Mesenchymal stem cell (in vitro differentiated cells and primary cell): Measurements from ENCODE around the gene SCYL2.
"Not testable (repeated sequence)": the region's sequence is repeated elsewhere in the genome, so short reads cannot be mapped to it uniquely, and the experiment has no call there.

Experiments
- DNase-seq: peaks from one replicate; pipeline ENCODE4 v3.0.0-alpha.2; 2013
- H2AFZ ChIP-seq: one replicate; pipeline ENCODE4 v1.6.1; 2013; ENCODE audit warnings: low read depth, mild to moderate bottlenecking, control low read depth, inconsistent platforms, low read length, moderate library complexity
- H2AK5ac ChIP-seq: 2 replicates; pipeline ENCODE4 v1.6.1; 2013; ENCODE audit warnings: low read length, moderate library complexity, mild to moderate bottlenecking, inconsistent platforms; ENCODE audit not compliant: severe bottlenecking
- H2BK120ac ChIP-seq: one replicate; pipeline ENCODE4 v1.6.1; 2013; ENCODE audit warnings: low read depth, mild to moderate bottlenecking, inconsistent platforms, low read length, moderate library complexity
- H2BK12ac ChIP-seq, 2 experiments: one replicate each; pipeline ENCODE4 v1.6.1; 2013; ENCODE audit warnings: inconsistent platforms in 2 of 2, low read length in 2 of 2, mild to moderate bottlenecking in 2 of 2, moderate library complexity in 2 of 2, control low read depth in 1 of 2
- H2BK15ac ChIP-seq: one replicate; pipeline ENCODE4 v1.6.1; 2013; ENCODE audit warnings: mild to moderate bottlenecking, low read depth, inconsistent platforms; ENCODE audit not compliant: poor library complexity, severe bottlenecking
- H2BK5ac ChIP-seq: 2 replicates; pipeline ENCODE4 v1.6.1; 2013; ENCODE audit warnings: low read depth, mild to moderate bottlenecking, low read length, control low read depth, inconsistent platforms; ENCODE audit not compliant: poor library complexity, severe bottlenecking
- H3K14ac ChIP-seq, 2 experiments: one replicate each; pipeline ENCODE4 v1.6.1; 2013; ENCODE audit warnings: inconsistent platforms in 2 of 2, low read length in 2 of 2, control low read depth in 1 of 2, mild to moderate bottlenecking in 1 of 2, moderate library complexity in 1 of 2
- H3K18ac ChIP-seq, 2 experiments: one replicate each; pipeline ENCODE4 v1.6.1; 2013; ENCODE audit warnings: inconsistent platforms in 2 of 2, low read length in 2 of 2, control low read depth in 1 of 2, low read depth in 1 of 2, mild to moderate bottlenecking in 1 of 2
- H3K23ac ChIP-seq, 2 experiments: one replicate each; pipeline ENCODE4 v1.6.1; 2013; ENCODE audit warnings: inconsistent platforms in 2 of 2, low read length in 2 of 2, mild to moderate bottlenecking in 2 of 2, moderate library complexity in 2 of 2, control low read depth in 1 of 2
- H3K27ac ChIP-seq: 2 replicates; pipeline ENCODE4 v1.5.1; 2013; ENCODE audit warnings: mild to moderate bottlenecking, moderate library complexity, low read length, control low read depth, inconsistent platforms; ENCODE audit not compliant: poor library complexity, severe bottlenecking
- H3K27me3 ChIP-seq, 2 experiments: 2 replicates each; pipeline versions ENCODE4 v1.6.1 to v1.7.0; 2013; ENCODE audit warnings: low read length in 2 of 2, mild to moderate bottlenecking in 2 of 2, moderate library complexity in 2 of 2, control low read depth in 1 of 2, inconsistent platforms in 1 of 2; ENCODE audit not compliant: control insufficient read depth in 1 of 2, insufficient read depth in 1 of 2
- H3K36me3 ChIP-seq, 2 experiments: 2 replicates each; pipeline versions ENCODE4 v1.6.1 to v1.7.0; 2013; ENCODE audit warnings: low read length in 2 of 2, control low read depth in 1 of 2, inconsistent platforms in 1 of 2, low read depth in 1 of 2, mild to moderate bottlenecking in 1 of 2; ENCODE audit not compliant: insufficient read depth in 2 of 2, control insufficient read depth in 1 of 2
- H3K4ac ChIP-seq, 2 experiments: one replicate each; pipeline ENCODE4 v1.6.1; 2013; ENCODE audit warnings: inconsistent platforms in 2 of 2, low read length in 2 of 2, mild to moderate bottlenecking in 2 of 2, moderate library complexity in 2 of 2, control low read depth in 1 of 2, low read depth in 1 of 2
- H3K4me1 ChIP-seq: 2 replicates; pipeline ENCODE4 v1.6.1; 2013; ENCODE audit warnings: low read depth, low read length, control low read depth; ENCODE audit not compliant: control insufficient read depth, insufficient read depth
- H3K4me2 ChIP-seq: 2 replicates; pipeline ENCODE4 v1.6.1; 2013; ENCODE audit warnings: low read length, mild to moderate bottlenecking, inconsistent platforms; ENCODE audit not compliant: poor library complexity, severe bottlenecking
- H3K4me3 ChIP-seq, 2 experiments: 2 replicates each; pipeline versions ENCODE4 v1.5.1 to v1.7.0; 2013; ENCODE audit warnings: low read length in 2 of 2, mild to moderate bottlenecking in 2 of 2, control low read depth in 1 of 2, low read depth in 1 of 2; ENCODE audit not compliant: insufficient read depth in 1 of 2
- H3K79me1 ChIP-seq: replicated peaks from 2 replicates; pipeline ENCODE4 v1.6.1; 2013; ENCODE audit warnings: mild to moderate bottlenecking, control low read depth, low read length, inconsistent platforms; ENCODE audit not compliant: poor library complexity, severe bottlenecking
- H3K9ac ChIP-seq: 2 replicates; pipeline ENCODE4 v1.7.0; 2013; ENCODE audit warnings: mild to moderate bottlenecking, low read length, moderate library complexity
- H3K9me3 ChIP-seq: 2 replicates; pipeline ENCODE4 v1.7.0; 2013; ENCODE audit warnings: mild to moderate bottlenecking, low read length; ENCODE audit not compliant: control insufficient read depth
- H4K8ac ChIP-seq: one replicate; pipeline ENCODE4 v1.6.1; 2013; ENCODE audit warnings: inconsistent platforms, mild to moderate bottlenecking, low read length, moderate library complexity
- H4K91ac ChIP-seq: one replicate; pipeline ENCODE4 v1.6.1; 2013; ENCODE audit warnings: mild to moderate bottlenecking, low read length, inconsistent platforms
- WGBS: methylation state at CpG from one replicate; pipeline ENCODE4 v1.1.7; 2013; ENCODE audit warnings: mixed read lengths; 5-methylcytosine and 5-hydroxymethylcytosine counted together

SCYL2 gene

GRCh38 chr12:100344351-100344750 is 77.4 kb downstream of the SCYL2 start:
- H3K4me2 ChIP-seq, DNase-seq: not testable (repeated sequence)

DNA sequence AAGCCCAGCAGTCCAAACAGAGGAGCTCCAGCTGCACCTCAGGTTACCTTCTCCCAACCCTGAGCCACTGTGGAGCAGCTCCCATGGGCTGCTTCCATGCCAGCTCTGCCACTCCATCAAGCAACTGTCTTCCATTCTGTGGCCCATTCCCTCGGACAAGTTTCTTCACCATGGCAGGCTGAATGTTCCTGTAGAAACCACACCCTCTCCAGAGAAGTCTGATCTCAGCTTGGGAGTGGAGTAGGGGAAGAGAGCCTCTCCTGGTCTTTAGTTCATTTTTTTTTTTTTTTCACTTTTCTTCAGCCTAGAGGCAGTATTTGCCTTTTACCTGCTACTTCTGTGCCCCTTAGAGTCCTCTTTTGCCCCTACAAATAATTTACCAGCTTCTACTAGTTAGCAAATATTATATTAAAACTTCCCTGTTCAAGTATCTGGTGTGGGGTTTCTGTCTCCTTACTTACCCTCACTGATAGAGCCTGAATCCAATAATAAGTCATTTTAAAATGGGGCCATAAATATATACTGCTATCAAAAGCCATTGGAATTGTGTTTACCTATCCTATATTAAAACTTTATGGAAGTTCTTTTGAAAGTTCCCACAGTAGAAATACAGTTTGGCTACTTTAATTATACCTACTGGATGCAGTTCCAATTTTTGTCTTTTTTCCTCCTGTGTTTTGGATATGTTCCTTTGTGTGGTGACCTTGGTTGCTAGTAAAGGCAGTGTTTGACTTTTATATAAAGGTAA is 78.2 kb downstream of the SCYL2 start:
- H2BK120ac ChIP-seq = no peak overlapping the region
- H2AFZ ChIP-seq = no peak overlapping the region
- WGBS = no CpG with 5 or more reads among the region's 1 CpG

More at GRCh38 chr12:100344351-100344750, 77.4 kb downstream of the SCYL2 start:
- H3K9ac ChIP-seq, H2AFZ ChIP-seq, H3K4ac ChIP-seq, H3K9me3 ChIP-seq, H3K14ac ChIP-seq, H3K27me3 ChIP-seq, H3K23ac ChIP-seq, H2BK5ac ChIP-seq, H4K91ac ChIP-seq, H2BK15ac ChIP-seq, H3K4me3 ChIP-seq, H2AK5ac ChIP-seq, H3K79me1 ChIP-seq, H3K18ac ChIP-seq, H3K4me1 ChIP-seq, H3K27ac ChIP-seq, H2BK120ac ChIP-seq, H2BK12ac ChIP-seq, H4K8ac ChIP-seq: not testable (repeated sequence)
- WGBS = 97% methylated on average over 18 of the region's 18 CpGs
- peaks cover 0 to 12% of the 10 kb centered on the region in 2 experiments for H3K36me3 ChIP-seq

DNA sequence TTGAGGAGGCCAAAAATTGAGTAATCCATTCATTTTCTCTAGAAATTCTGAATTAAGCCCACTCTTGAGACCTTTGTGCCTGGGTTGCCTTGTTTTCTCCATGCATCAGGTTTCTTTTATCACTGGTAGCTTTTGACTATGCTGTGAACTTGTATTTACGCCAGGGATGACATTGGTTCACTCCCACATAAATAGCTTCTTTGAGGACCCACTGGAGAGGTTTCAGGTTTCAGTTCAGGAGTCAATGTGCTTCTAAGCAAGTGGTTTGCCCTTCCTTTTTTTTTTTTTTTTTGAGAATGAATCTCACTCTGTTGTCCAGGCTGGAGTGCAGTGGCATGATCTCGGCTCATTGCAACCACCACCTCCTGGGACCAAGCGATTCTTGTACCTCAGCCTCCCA is 79.7 kb downstream of the SCYL2 start:
- H2BK15ac ChIP-seq = no peak overlapping the region
- no peak overlapping the region for H2BK5ac ChIP-seq
- no peak overlapping the region for H3K18ac ChIP-seq
- H3K23ac ChIP-seq = no peak overlapping the region
- H2AFZ ChIP-seq = no peak overlapping the region
- no peaks in the 10 kb centered on the region for H3K79me1 ChIP-seq
- no peak overlapping the region for H3K4me2 ChIP-seq
- no peak overlapping the region for H3K4ac ChIP-seq
- H4K91ac ChIP-seq = no peak overlapping the region
- H3K27me3 ChIP-seq = no peaks in the 10 kb centered on the region
- no peak overlapping the region for H3K9ac ChIP-seq
- H3K27ac ChIP-seq = no peak overlapping the region
- H2AK5ac ChIP-seq = no peak overlapping the region
- H3K4me3 ChIP-seq = no peak overlapping the region
- WGBS = 89% methylated on average over 3 of the region's 3 CpGs
- no peak overlapping the region for H4K8ac ChIP-seq
- no peaks in the 10 kb centered on the region for H3K4me1 ChIP-seq
- H2BK120ac ChIP-seq = no peak overlapping the region
- H3K36me3 ChIP-seq = peaks cover 0 to 4% of the 10 kb centered on the region in 2 experiments
- H2BK12ac ChIP-seq = no peak overlapping the region
- no peaks in the 10 kb centered on the region for H3K9me3 ChIP-seq
- no peak overlapping the region for H3K14ac ChIP-seq
- no peak for DNase-seq

More for the DNA sequence above, 78.2 kb downstream of the SCYL2 start:
- DNase-seq = no peak
- Histone ChIP-seq H2BK5ac (no peak overlapping the region), H3K9ac (no peak overlapping the region), H3K79me1 (no peaks in the 10 kb centered on the region), H2AK5ac (no peak overlapping the region), H2BK15ac (no peak overlapping the region), H3K14ac (peak overlapping the region in 1 of 2 experiments; percentile 65), H3K27ac (no peak overlapping the region), H4K8ac (no peak overlapping the region), H3K4ac (no peak overlapping the region), H3K4me2 (no peak overlapping the region), H3K23ac (no peak overlapping the region), H3K4me3 (no peak overlapping the region), H3K18ac (no peak overlapping the region), H3K4me1 (no peaks in the 10 kb centered on the region), H3K27me3 (no peaks in the 10 kb centered on the region), H3K36me3 (peaks cover 0 to 4% of the 10 kb centered on the region in 2 experiments), H3K9me3 (no peaks in the 10 kb centered on the region), H2BK12ac (no peak overlapping the region), H4K91ac (peak overlapping the region; percentile 48)

- WGBS = 78% methylated on average over 5 of the region's 7 CpGs
Observed at GRCh38 chr12:100348657-100349454, 81.9 kb downstream of the SCYL2 start.

More at GRCh38 chr12:100348657-100349454, 81.9 kb downstream of the SCYL2 start:
- H2BK120ac ChIP-seq = no peak overlapping the region
- no peak overlapping the region for H3K4me3 ChIP-seq
- H3K36me3 ChIP-seq = no peaks in the 10 kb centered on the region
- H3K18ac ChIP-seq = no peak overlapping the region
- H3K27me3 ChIP-seq = peaks cover 5 to 7% of the 10 kb centered on the region in 2 experiments
- H2BK5ac ChIP-seq = no peak overlapping the region
- no peaks in the 10 kb centered on the region for H3K4me1 ChIP-seq
- no peak overlapping the region for H3K14ac ChIP-seq
- H2BK15ac ChIP-seq = no peak overlapping the region
- H3K23ac ChIP-seq = no peak overlapping the region
- no peak overlapping the region for H3K4me2 ChIP-seq
- DNase-seq = peak; percentile 41
- no peak overlapping the region for H2BK12ac ChIP-seq
- no peak overlapping the region for H2AK5ac ChIP-seq
- H4K8ac ChIP-seq = no peak overlapping the region
- no peak overlapping the region for H3K27ac ChIP-seq
- no peak overlapping the region for H4K91ac ChIP-seq
- H3K9ac ChIP-seq = no peak overlapping the region
- no peaks in the 10 kb centered on the region for H3K79me1 ChIP-seq
- no peak overlapping the region for H3K4ac ChIP-seq
- H3K9me3 ChIP-seq = no peaks in the 10 kb centered on the region
- no peak overlapping the region for H2AFZ ChIP-seq
